GM20000 (cell line): ENCODE results near the gene KCNMB1.

Source experiments
- DNase-seq: peaks from one replicate; pipeline ENCODE4 v3.0.0; 2012; ENCODE audit warnings: low spot score
- TF ChIP-seq, protein P1 (sequence below): IDR thresholded peaks from 2 replicates; pipeline ENCODE4 v1.5.1; 2012; ENCODE audit warnings: mild to moderate bottlenecking, control low read depth; ENCODE audit errors: extremely low read depth, missing control alignments

Gene KCNMB1

GRCh38 chr5:170414786-170415185 is 25.6 kb upstream of the KCNMB1 start:
- no peak for DNase-seq
- TF ChIP-seq, protein P1, sequence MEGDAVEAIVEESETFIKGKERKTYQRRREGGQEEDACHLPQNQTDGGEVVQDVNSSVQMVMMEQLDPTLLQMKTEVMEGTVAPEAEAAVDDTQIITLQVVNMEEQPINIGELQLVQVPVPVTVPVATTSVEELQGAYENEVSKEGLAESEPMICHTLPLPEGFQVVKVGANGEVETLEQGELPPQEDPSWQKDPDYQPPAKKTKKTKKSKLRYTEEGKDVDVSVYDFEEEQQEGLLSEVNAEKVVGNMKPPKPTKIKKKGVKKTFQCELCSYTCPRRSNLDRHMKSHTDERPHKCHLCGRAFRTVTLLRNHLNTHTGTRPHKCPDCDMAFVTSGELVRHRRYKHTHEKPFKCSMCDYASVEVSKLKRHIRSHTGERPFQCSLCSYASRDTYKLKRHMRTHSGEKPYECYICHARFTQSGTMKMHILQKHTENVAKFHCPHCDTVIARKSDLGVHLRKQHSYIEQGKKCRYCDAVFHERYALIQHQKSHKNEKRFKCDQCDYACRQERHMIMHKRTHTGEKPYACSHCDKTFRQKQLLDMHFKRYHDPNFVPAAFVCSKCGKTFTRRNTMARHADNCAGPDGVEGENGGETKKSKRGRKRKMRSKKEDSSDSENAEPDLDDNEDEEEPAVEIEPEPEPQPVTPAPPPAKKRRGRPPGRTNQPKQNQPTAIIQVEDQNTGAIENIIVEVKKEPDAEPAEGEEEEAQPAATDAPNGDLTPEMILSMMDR = no peak

GRCh38 chr5:170413897-170414296 is 24.7 kb upstream of the KCNMB1 start:
- no peak for DNase-seq
- TF ChIP-seq, protein P1 = no peak

DNA sequence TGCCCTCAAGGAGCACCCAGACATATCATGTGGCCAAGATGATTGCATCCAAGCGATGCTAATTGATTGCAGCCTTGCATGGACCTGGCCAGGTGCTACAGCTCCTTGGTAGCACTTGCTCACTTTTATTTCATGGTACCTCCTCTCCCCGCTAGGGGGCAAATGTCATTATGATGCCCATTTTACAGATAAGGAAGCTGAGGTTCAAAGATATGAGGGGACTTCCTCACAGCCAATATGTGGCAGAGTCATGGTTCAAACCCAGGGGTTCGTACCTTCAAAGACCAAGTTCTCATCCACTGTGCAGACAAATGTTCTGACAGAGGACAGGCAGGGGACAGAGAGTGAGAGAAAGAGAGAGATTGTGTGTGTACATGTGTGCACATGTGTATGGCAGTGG is 21.9 kb upstream of the KCNMB1 start:
- TF ChIP-seq, protein P1 = peak; percentile 50
- peak; percentile 38 for DNase-seq

GRCh38 chr5:170410401-170410800 is 21.2 kb upstream of the KCNMB1 start:
- no peak for DNase-seq
- TF ChIP-seq, protein P1 = no peak

DNA sequence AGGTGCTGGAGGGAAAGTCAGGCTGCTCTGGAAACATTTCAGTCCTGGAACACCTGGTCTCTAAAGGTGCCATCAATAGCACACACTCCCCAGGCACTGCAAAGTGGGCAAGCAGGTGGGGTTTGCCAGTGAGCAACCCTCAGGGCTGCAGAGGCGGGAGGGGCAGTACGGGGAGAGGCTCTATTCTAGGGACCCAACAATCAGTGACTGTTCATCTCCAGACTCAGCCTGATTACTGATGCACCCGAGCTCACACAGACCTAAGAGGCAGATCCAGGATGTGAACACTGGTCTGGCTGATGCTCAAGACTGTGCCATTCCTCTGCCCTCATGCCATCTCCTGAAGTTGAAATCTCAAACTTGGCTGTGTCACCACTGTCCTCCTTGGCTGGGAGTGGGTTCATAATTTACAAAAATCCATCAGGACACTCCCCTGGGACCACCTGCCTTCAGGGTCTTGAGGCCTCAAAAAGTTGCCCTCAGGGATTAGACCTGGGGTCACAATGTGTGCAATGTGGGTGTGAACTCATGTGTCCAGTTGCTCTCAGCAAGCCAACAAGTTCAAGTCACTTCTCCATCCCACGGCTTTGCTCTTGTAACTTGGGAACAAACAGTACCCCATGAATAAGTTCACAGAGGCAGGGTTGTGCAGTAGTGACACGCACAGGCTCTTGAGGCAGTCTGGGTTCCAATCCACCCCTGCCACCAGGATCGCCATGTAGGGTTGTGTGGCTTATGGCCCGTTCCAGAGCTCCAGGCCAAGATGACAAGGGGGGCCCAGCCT is 19.9 kb upstream of the KCNMB1 start:
- DNase-seq = no peak
- TF ChIP-seq, protein P1 = no peak

DNA sequence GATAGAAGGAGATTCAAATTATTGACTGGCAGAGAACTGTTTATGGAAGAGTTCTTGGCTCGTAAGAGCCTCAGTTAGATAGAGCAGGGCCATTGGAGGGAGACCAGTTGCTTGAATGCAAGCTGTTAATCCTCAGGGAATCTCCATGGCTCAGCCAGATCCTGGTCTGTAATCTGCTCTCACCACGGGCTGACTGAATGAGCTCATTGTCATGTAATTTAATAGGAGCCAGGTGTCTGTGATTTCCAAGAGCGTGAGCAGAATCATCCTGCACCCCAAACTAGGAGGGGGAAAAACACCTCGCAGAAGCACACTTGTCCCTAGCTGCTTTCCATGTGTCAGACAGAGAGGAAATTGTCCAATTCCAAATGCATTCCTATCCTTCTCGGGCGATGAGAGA is 19.1 kb upstream of the KCNMB1 start:
- TF ChIP-seq, protein P1 = no peak
- DNase-seq = no peak

DNA sequence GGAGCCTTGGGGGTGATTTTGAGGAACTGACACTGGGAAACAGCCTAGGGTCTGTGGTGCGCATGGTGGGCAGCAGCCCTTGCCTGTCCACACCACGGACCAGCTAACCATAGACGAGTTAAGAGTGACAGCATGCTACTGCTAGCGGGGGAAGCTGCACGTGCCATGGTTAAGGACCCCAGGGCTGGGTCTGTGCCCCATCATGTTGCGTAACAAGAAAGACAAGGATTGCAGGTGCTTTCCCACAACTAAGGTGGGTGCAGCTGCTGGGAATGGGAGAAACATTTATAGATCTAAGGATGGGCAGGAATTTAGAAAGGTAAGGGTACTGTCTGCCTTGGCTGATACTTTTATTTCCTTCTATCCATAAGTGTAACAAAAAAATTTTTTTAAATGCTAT is 17.9 kb upstream of the KCNMB1 start:
- DNase-seq = no peak
- TF ChIP-seq, protein P1 = no peak
